GM12892 (cell line): ENCODE data around the gene CLMN.

Source experiments
- POLR2A ChIP-seq: IDR thresholded peaks from 2 replicates; pipeline ENCODE4 v1.6.1; 2011; ENCODE audit warnings: low read depth, low read length, control low read depth
- POLR2AphosphoS5 ChIP-seq: IDR thresholded peaks from 2 replicates; pipeline ENCODE4 v1.6.1; 2011; ENCODE audit warnings: low read depth, low read length, control low read depth
- TAF1 ChIP-seq: IDR thresholded peaks from 2 replicates; pipeline ENCODE4 v1.6.1; 2011; ENCODE audit warnings: low read depth, mild to moderate bottlenecking, control low read depth, low read length, borderline replicate concordance

DNA sequence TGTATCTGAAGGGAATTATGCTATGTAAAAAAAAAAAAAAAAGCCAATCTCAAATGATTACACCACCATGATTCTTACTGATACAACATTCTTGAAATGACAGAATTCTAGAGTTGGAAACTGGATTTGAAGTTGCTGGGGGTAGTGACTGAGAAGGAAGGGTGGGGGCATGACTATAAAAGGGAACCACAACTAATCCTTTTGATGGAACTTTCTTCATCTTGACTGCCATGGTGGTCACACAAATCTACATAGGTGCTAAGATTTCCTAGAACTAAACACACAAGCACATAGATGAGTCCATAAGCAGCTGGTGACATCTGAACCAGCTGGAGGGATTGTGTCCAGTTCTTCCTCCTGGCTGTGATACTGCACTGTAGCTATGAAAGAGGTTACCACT lies 51.4 kb downstream of the CLMN start:
- no peak for TF ChIP-seq POLR2AphosphoS5
- TF ChIP-seq POLR2A, result no peak
- TF ChIP-seq TAF1, result no peak
